Peyer's patch (tissue), 4 donors: ENCODE measurements around the gene CAMK1G. TPM values are rescaled to one million over a fixed set of nuclear protein-coding genes. Genes with fewer than 3 reads are reported as not detected.
A peak's percentile ranks its signal among the peaks of the same experiment; 100 is the strongest.

ENCODE experiments used
- DNase-seq, 3 donors: peaks; one replicate each; pipeline ENCODE4 v3.0.0-alpha.2; 2017 to 2019
- H3K27ac ChIP-seq, 4 donors: fragments of 200-600 bp; sonication (generic); one replicate each; pipeline ENCODE4 v1.5.1; 2016 to 2019
- H3K27me3 ChIP-seq, 2 donors: fragments of 200-600 bp; sonication (generic); one replicate each; pipeline ENCODE4 v1.5.1; 2019
- H3K36me3 ChIP-seq, 3 donors: fragments of 200-600 bp; sonication (generic); one replicate each; pipeline ENCODE4 v1.5.1; 2016 to 2019
- H3K4me1 ChIP-seq, 4 donors: fragments of 200-600 bp; sonication (generic); one replicate each; pipeline ENCODE4 v1.5.1; 2016 to 2019
- H3K4me3 ChIP-seq, 4 donors: fragments of 200-600 bp; sonication (generic); 1 replicate in 3 of 4; 2 replicates in 1 of 4; pipeline ENCODE4 v1.5.1; 2016 to 2019; ENCODE audit warnings: mild to moderate bottlenecking in 1 of 4
- H3K9me3 ChIP-seq, 4 donors: fragments of 200-600 bp; sonication (generic); one replicate each; pipeline ENCODE4 v1.5.1; 2016 to 2019; ENCODE audit warnings: mild to moderate bottlenecking in 1 of 4
- CTCF ChIP-seq, 6 experiments: fragments of 450-650 bp in 4 of 6; fragments of 200-600 bp in 2 of 6; sonication (generic) in 1 of 6; IDR thresholded peaks; one replicate each; pipeline ENCODE4 v1.5.1; 2017 to 2019; ENCODE audit warnings: antibody characterized with exemption in 6 of 6, mild to moderate bottlenecking in 3 of 6, moderate library complexity in 1 of 6
- POLR2A ChIP-seq, 2 donors: fragments of 450-650 bp; IDR thresholded peaks; one replicate each; pipeline ENCODE4 v1.5.1; 2017; ENCODE audit warnings: antibody characterized with exemption in 2 of 2, mild to moderate bottlenecking in 2 of 2, moderate library complexity in 2 of 2
- total RNA-seq, 4 donors: library from RNA; depleted of rRNA; stranded (reverse); fragments of >200 nt; gene quantifications; one replicate each; pipeline ENCODE4 v1.1.0, GENCODE V29; 2016

The CAMK1G gene
- total RNA-seq, 4 donors from 2014 or later: not detected

DNA sequence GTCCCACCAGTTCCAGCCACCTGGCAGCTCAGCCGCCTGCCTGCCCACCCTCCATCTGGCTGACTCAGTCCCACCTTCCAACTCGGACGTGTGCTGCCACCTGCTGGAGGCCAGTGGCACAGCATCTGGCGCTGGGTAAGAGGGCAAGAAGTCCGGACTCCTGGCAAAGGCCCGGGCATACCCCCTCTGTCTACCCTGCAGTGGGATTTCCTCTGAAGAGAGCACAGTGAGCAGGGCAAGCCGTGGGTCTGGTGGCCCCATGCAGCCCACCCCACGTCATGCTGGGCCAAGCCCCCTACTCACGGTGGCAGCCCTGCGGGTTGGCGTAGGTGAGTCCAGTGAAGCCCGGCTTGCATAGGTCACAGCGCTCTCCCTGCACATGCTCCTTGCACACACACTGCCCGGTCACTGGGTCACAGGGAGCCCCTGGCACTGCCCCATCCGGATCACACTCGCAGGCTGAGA lies 44.2 kb downstream of the CAMK1G start:
- H3K9me3 ChIP-seq: no peaks in the 10 kb centered on the region
- H3K4me1 ChIP-seq: peaks cover 0 to 11% (median 0%) of the 10 kb centered on the region in 4 donors
- no peak overlapping the region for H3K4me3 ChIP-seq
- H3K27ac ChIP-seq: no peak overlapping the region
- DNase-seq: peak; percentile 61 to 86 (median 81)
- no peaks in the 10 kb centered on the region for H3K27me3 ChIP-seq
- peaks cover 0 to 27% (median 0%) of the 10 kb centered on the region in 3 donors for H3K36me3 ChIP-seq
- TF ChIP-seq CTCF (IDR thresholded peaks at IDR 0.05) (peak; percentile 53 to 94 (median 81)), POLR2A (IDR thresholded peaks at IDR 0.05) (no peak)

GRCh38 chr1:209628618-209629299 lies 45.2 kb downstream of the CAMK1G start:
- Histone ChIP-seq H3K9me3 (no peaks in the 10 kb centered on the region), H3K4me3 (no peak overlapping the region), H3K27ac (no peak overlapping the region), H3K27me3 (no peaks in the 10 kb centered on the region), H3K36me3 (peaks cover 0 to 23% (median 0%) of the 10 kb centered on the region in 3 donors), H3K4me1 (peaks cover 0 to 11% (median 0%) of the 10 kb centered on the region in 4 donors)
- no peak for DNase-seq
- no peak for TF ChIP-seq POLR2A (IDR thresholded peaks at IDR 0.05)
- no peak for TF ChIP-seq CTCF (IDR thresholded peaks at IDR 0.05)

DNA sequence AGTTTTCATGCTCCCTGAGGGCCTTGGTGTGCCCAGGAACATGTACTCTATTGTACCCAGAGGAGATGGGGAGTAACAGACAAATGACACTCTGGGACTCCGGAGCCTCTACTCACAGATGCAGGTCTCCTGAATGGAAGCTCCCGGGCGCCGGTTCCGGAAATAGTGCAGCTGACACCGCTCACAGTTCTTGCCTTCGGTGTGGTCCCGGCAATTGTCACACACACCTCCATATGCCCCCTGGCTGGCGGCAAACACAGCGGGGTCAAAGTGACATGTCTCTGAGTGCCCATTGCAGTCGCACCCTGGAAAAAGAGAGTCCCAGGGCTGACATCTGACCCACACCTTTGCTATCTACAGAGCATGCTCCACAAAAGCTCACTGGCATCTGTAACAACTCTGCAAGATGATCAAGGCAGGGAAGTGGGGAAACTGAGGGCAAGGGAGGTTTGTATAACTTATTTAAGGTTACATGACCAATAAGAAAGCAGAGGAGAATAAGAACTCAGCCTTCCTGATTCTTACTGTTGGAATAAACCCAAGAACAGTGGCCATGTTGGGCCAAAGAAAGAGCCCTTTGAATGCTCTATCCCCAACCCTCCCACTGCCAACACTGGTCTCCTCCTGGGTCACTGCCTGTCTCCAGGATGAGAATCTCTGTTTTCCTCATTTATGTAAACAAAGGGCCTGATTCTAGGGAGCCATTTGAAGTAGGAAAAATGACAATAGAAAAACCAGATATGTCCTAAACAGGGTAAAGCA lies 46.3 kb downstream of the CAMK1G start:
- DNase-seq: no peak
- Histone ChIP-seq H3K27ac (no peak overlapping the region), H3K9me3 (no peaks in the 10 kb centered on the region), H3K36me3 (peaks cover 0 to 23% (median 0%) of the 10 kb centered on the region in 3 donors), H3K4me1 (peaks cover 0 to 11% (median 0%) of the 10 kb centered on the region in 4 donors), H3K4me3 (no peak overlapping the region), H3K27me3 (no peaks in the 10 kb centered on the region)
- no peak for TF ChIP-seq CTCF (IDR thresholded peaks at IDR 0.05)
- TF ChIP-seq POLR2A (IDR thresholded peaks at IDR 0.05): no peak

DNA sequence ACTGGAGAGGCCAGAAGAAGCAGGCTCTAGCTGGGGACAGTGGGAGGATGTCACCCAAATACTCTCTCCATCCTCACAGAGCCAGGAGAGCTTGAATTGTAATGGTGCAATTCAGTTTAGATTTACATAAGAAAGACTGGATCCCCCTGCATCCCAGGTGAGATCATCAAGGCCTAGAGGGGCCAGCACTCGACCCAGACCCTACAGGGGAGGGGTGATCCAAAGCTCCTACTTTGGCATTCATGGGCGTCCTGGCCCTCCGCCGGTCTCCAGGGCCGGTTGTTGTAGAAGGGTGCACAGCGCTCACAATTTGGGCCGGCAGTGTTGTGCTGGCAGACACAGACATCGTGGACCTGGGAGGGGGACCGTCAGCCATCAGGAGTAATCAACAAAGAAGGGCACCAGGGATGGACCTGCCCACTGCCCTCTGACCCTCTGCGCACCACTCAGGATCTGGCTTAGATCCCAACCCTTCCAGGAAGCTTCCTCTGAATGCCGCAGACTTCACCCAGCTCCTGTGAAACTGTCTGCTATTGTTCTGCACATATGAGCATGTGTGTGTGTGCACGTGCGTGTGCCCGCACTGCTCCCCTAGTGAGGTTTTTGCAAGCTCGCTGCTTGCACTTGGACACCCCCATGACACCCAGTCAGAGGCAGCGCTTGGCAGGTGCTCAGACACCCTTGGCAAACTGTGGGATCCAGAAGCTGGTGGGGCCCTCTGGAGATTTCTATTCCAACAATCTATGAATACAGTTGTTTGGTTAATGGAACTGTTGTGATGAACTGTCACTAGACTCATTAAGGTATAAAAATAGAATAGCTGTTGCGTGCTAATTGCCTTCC lies 47.1 kb downstream of the CAMK1G start:
- TF ChIP-seq POLR2A (IDR thresholded peaks at IDR 0.05): no peak
- TF ChIP-seq CTCF (IDR thresholded peaks at IDR 0.05): no peak
- no peak overlapping the region for H3K27ac ChIP-seq
- no peak for DNase-seq

GRCh38 chr1:209633335-209633997 lies 50.0 kb downstream of the CAMK1G start:
- Histone ChIP-seq H3K27me3 (no peaks in the 10 kb centered on the region), H3K4me3 (no peak overlapping the region), H3K27ac (no peak overlapping the region), H3K4me1 (peaks cover 0 to 6% (median 0%) of the 10 kb centered on the region in 4 donors), H3K36me3 (peaks cover 0 to 26% (median 0%) of the 10 kb centered on the region in 3 donors), H3K9me3 (no peaks in the 10 kb centered on the region)
- no peak for DNase-seq
- TF ChIP-seq POLR2A (IDR thresholded peaks at IDR 0.05) (no peak), CTCF (IDR thresholded peaks at IDR 0.05) (no peak)

More for the DNA sequence above, 47.1 kb downstream of the CAMK1G start:
- no peaks in the 10 kb centered on the region for H3K27me3 ChIP-seq
- H3K4me1 ChIP-seq: peaks cover 0 to 6% (median 0%) of the 10 kb centered on the region in 4 donors
- H3K4me3 ChIP-seq: no peak overlapping the region
- H3K36me3 ChIP-seq: peaks cover 0 to 21% (median 0%) of the 10 kb centered on the region in 3 donors
- H3K9me3 ChIP-seq: no peaks in the 10 kb centered on the region
